HL-60 (cell line): ENCODE data around the gene GAPDHS.
A peak's percentile ranks its signal among the peaks of the same experiment; 100 is the strongest.

Experiments used
- DNase-seq, 2 experiments: peaks; one replicate each; pipeline ENCODE4 v3.0.0-alpha.2; 2010 to 2020; ENCODE audit warnings: low read depth in 1 of 2, low spot score in 1 of 2
- H3K27ac ChIP-seq: fragments of 250-450 bp; sonication (Bioruptor Pico); replicated peaks from 2 replicates; pipeline ENCODE4 v1.5.1; 2020; ENCODE audit warnings: mild to moderate bottlenecking, moderate library complexity
- H3K27me3 ChIP-seq: fragments of 250-450 bp; sonication (Bioruptor Pico); 2 replicates; pipeline ENCODE4 v1.5.1; 2021; ENCODE audit warnings: mild to moderate bottlenecking, moderate library complexity; ENCODE audit not compliant: insufficient read depth, poor library complexity, severe bottlenecking
- H3K4me3 ChIP-seq: replicated peaks from 2 replicates; pipeline ENCODE4 v1.5.1; 2011; ENCODE audit warnings: mild to moderate bottlenecking, control low read depth, low read length; ENCODE audit not compliant: insufficient read depth
- CTCF ChIP-seq: IDR thresholded peaks from one replicate; pipeline ENCODE4 v1.5.1; 2011; ENCODE audit warnings: low read length, control low read depth, inconsistent platforms; ENCODE audit not compliant: insufficient read depth
- GABPA ChIP-seq: IDR thresholded peaks from 2 replicates; pipeline ENCODE4 v1.6.1; 2012; ENCODE audit warnings: low read depth
- POLR2AphosphoS5 ChIP-seq: IDR thresholded peaks from 2 replicates; pipeline ENCODE4 v1.6.1; 2012; ENCODE audit warnings: low read depth
- SPI1 ChIP-seq: IDR thresholded peaks from 2 replicates; pipeline ENCODE4 v1.6.1; 2012; ENCODE audit warnings: low read depth, mild to moderate bottlenecking, borderline replicate concordance
- TF ChIP-seq, protein P1 (sequence below): IDR thresholded peaks from 2 replicates; pipeline ENCODE4 v1.6.1; 2012; ENCODE audit warnings: low read depth; ENCODE audit not compliant: insufficient replicate concordance

The GAPDHS gene

GRCh38 chr19:35509018-35509652 lies 24.1 kb upstream of the GAPDHS start:
- TF ChIP-seq POLR2AphosphoS5 (no peak), SPI1 (no peak), CTCF (no peak), GABPA (no peak)
- TF ChIP-seq, protein P1, sequence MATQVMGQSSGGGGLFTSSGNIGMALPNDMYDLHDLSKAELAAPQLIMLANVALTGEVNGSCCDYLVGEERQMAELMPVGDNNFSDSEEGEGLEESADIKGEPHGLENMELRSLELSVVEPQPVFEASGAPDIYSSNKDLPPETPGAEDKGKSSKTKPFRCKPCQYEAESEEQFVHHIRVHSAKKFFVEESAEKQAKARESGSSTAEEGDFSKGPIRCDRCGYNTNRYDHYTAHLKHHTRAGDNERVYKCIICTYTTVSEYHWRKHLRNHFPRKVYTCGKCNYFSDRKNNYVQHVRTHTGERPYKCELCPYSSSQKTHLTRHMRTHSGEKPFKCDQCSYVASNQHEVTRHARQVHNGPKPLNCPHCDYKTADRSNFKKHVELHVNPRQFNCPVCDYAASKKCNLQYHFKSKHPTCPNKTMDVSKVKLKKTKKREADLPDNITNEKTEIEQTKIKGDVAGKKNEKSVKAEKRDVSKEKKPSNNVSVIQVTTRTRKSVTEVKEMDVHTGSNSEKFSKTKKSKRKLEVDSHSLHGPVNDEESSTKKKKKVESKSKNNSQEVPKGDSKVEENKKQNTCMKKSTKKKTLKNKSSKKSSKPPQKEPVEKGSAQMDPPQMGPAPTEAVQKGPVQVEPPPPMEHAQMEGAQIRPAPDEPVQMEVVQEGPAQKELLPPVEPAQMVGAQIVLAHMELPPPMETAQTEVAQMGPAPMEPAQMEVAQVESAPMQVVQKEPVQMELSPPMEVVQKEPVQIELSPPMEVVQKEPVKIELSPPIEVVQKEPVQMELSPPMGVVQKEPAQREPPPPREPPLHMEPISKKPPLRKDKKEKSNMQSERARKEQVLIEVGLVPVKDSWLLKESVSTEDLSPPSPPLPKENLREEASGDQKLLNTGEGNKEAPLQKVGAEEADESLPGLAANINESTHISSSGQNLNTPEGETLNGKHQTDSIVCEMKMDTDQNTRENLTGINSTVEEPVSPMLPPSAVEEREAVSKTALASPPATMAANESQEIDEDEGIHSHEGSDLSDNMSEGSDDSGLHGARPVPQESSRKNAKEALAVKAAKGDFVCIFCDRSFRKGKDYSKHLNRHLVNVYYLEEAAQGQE: no peak
- H3K4me3 ChIP-seq: no peak overlapping the region
- H3K27ac ChIP-seq: no peak overlapping the region
- peaks cover 52% of the 10 kb centered on the region for H3K27me3 ChIP-seq
- no peak for DNase-seq

- Histone ChIP-seq H3K27ac (no peak overlapping the region), H3K4me3 (no peak overlapping the region), H3K27me3 (peaks cover 51% of the 10 kb centered on the region)
- peak; percentile 69 for TF ChIP-seq CTCF
- TF ChIP-seq GABPA: no peak
- peak; percentile 20 to 34 for DNase-seq
Observed at GRCh38 chr19:35509861-35510625, 23.2 kb upstream of the GAPDHS start.

DNA sequence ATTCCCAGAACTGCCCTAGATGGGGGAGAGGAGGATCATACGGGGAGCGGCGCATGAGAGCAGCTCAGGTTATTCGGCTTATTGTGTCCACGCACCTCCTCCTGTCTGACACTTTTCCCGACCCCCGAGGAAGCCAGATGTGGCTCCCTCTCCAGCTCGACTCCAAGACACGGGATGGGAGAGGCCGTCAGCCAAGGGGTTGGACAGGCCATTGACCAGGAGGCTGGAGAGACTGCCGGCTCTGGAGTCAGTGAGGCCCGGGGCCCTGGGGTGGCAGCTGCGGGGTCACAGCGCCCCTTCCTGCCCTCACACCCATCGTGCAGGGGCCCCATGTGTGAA lies 22.7 kb upstream of the GAPDHS start:
- Histone ChIP-seq H3K27ac (no peak overlapping the region), H3K27me3 (peaks cover 50% of the 10 kb centered on the region), H3K4me3 (no peak overlapping the region)
- no peak for DNase-seq
- TF ChIP-seq POLR2AphosphoS5 (no peak), SPI1 (no peak), GABPA (no peak), CTCF (no peak)
- TF ChIP-seq, protein P1: no peak
